Small intestine (tissue), 7 donors: ENCODE measurements around the gene GAS7. TPM values are rescaled to one million over a fixed set of nuclear protein-coding genes. Genes with fewer than 3 reads are reported as not detected.

Experiments used
- DNase-seq, 2 donors: peaks; one replicate each; pipeline versions ENCODE4 v3.0.0 to v3.0.0-alpha.2; 2013
- FAIRE-seq: peaks from 2 replicates; lab custom pipeline; 2012; peaks lifted over from hg19 to GRCh38; lab: Jason Lieb, UNC
- H3K27ac ChIP-seq, 3 donors: one replicate each; pipeline ENCODE4 v1.5.1; 2013; ENCODE audit warnings: low read length in 2 of 3, mild to moderate bottlenecking in 2 of 3, control low read depth in 1 of 3, inconsistent platforms in 1 of 3, low read depth in 1 of 3, moderate library complexity in 1 of 3
- H3K27me3 ChIP-seq, 3 donors: one replicate each; pipeline ENCODE4 v1.6.1; 2013; ENCODE audit warnings: low read length in 3 of 3, inconsistent platforms in 1 of 3; ENCODE audit not compliant: control insufficient read depth in 3 of 3, insufficient read depth in 3 of 3
- H3K36me3 ChIP-seq, 3 donors: one replicate each; pipeline ENCODE4 v1.6.1; 2013; ENCODE audit warnings: low read length in 3 of 3, inconsistent platforms in 1 of 3, low read depth in 1 of 3, mild to moderate bottlenecking in 1 of 3, moderate library complexity in 1 of 3; ENCODE audit not compliant: control insufficient read depth in 3 of 3, insufficient read depth in 2 of 3
- H3K4me1 ChIP-seq, 3 donors: one replicate each; pipeline ENCODE4 v1.6.1; 2013; ENCODE audit warnings: low read length in 2 of 3, inconsistent platforms in 1 of 3, low read depth in 1 of 3, mild to moderate bottlenecking in 1 of 3, moderate library complexity in 1 of 3; ENCODE audit not compliant: control insufficient read depth in 3 of 3, insufficient read depth in 2 of 3
- H3K4me3 ChIP-seq, 3 donors: one replicate each; pipeline ENCODE4 v1.5.1; 2013; ENCODE audit warnings: low read length in 3 of 3, control low read depth in 1 of 3, inconsistent platforms in 1 of 3, low read depth in 1 of 3, mild to moderate bottlenecking in 1 of 3, moderate library complexity in 1 of 3
- H3K9me3 ChIP-seq, 2 donors: one replicate each; pipeline ENCODE4 v1.6.1; 2013; ENCODE audit warnings: low read depth in 1 of 2, low read length in 1 of 2; ENCODE audit not compliant: control insufficient read depth in 2 of 2, insufficient read depth in 1 of 2
- WGBS, 3 donors: extraction: QIAGEN DNeasy Blood & Tissue Kit; methylation state at CpG; one replicate each; pipeline ENCODE4 v1.1.7; 2013; 5-methylcytosine and 5-hydroxymethylcytosine counted together
- polyA plus RNA-seq, 4 donors: library from polyadenylated mRNA; stranded (reverse) in 3 of 4; unstranded in 1 of 4; fragments of 200-250 nt in 3 of 4; fragments of 120-200 nt in 1 of 4; gene quantifications; one replicate each; pipeline versions ENCODE4 v1.2.1 to v1.2.3, GENCODE V29; 2013
- donor health status: healthy with polysubstance abuse.
- donor health status: control.
- donor health status: control.
- donor health status: Bipolar disorder and iron deficiency.
- donor health status: healthy.

Gene GAS7
- polyA plus RNA-seq, 4 donors = 1.1 to 14.9 (median 5.9) TPM

GRCh38 chr17:10197362-10197720, 1.1 kb downstream of the GAS7 start:
- peaks cover 0 to 4% (median 0%) of the 10 kb centered on the region in 3 donors for H3K4me1 ChIP-seq
- 35 to 40% (median 36%) methylated on average over 9 to 11 of the region's 11 CpGs for WGBS, 3 donors
- peak in 1 of 2 donors; percentile 21 for DNase-seq
- FAIRE-seq = no peak
- peaks cover 0 to 11% (median 4%) of the 10 kb centered on the region in 3 donors for H3K27me3 ChIP-seq
- peak overlapping the region in 1 of 3 donors; percentile 50 for H3K27ac ChIP-seq
- H3K36me3 ChIP-seq = no peaks in the 10 kb centered on the region
- H3K4me3 ChIP-seq = peak overlapping the region in 2 of 3 donors; percentile 32 to 55
- H3K9me3 ChIP-seq = peaks cover 0 to 14% of the 10 kb centered on the region in 2 donors

GRCh38 chr17:10196941-10197340, 1.5 kb downstream of the GAS7 start:
- Histone ChIP-seq H3K27ac (no peak overlapping the region), H3K4me1 (peaks cover 0 to 4% (median 0%) of the 10 kb centered on the region in 3 donors), H3K36me3 (no peaks in the 10 kb centered on the region), H3K4me3 (peak overlapping the region in 1 of 3 donors; percentile 55), H3K9me3 (peaks cover 0 to 14% of the 10 kb centered on the region in 2 donors), H3K27me3 (peaks cover 0 to 11% (median 4%) of the 10 kb centered on the region in 3 donors)
- no peak for FAIRE-seq
- 60 to 79% (median 74%) methylated on average over 4 of the region's 4 CpGs for WGBS, 3 donors
- DNase-seq = no peak

- Histone ChIP-seq H3K27me3 (peaks cover 0 to 11% (median 4%) of the 10 kb centered on the region in 3 donors), H3K9me3 (peaks cover 0 to 14% of the 10 kb centered on the region in 2 donors), H3K4me1 (peaks cover 0 to 4% (median 0%) of the 10 kb centered on the region in 3 donors), H3K27ac (no peak overlapping the region), H3K36me3 (no peaks in the 10 kb centered on the region), H3K4me3 (peak overlapping the region in 1 of 3 donors; percentile 55)
- FAIRE-seq (no peak), DNase-seq (no peak)
- 78 to 86% (median 81%) methylated on average over 11 of the region's 11 CpGs for WGBS, 3 donors
Observed at GRCh38 chr17:10196384-10196895, 2.0 kb downstream of the GAS7 start.

- WGBS, 3 donors = 82 to 92% (median 91%) methylated on average over 4 of the region's 4 CpGs
- H3K9me3 ChIP-seq = peaks cover 0 to 14% of the 10 kb centered on the region in 2 donors
- peaks cover 0 to 9% (median 4%) of the 10 kb centered on the region in 3 donors for H3K27me3 ChIP-seq
- DNase-seq = no peak
- no peak overlapping the region for H3K4me3 ChIP-seq
- FAIRE-seq = no peak
- H3K4me1 ChIP-seq = peaks cover 0 to 4% (median 0%) of the 10 kb centered on the region in 3 donors
- no peak overlapping the region for H3K27ac ChIP-seq
- no peaks in the 10 kb centered on the region for H3K36me3 ChIP-seq
Observed at GRCh38 chr17:10195090-10195805, 3.2 kb downstream of the GAS7 start.

GRCh38 chr17:10193632-10194031, 4.8 kb downstream of the GAS7 start:
- no peaks in the 10 kb centered on the region for H3K36me3 ChIP-seq
- WGBS, 3 donors = 91 to 96% (median 94%) methylated on average over 2 of the region's 2 CpGs
- peaks cover 0 to 4% (median 0%) of the 10 kb centered on the region in 3 donors for H3K4me1 ChIP-seq
- DNase-seq (no peak), FAIRE-seq (no peak)
- H3K4me3 ChIP-seq = no peak overlapping the region
- peaks cover 0 to 14% of the 10 kb centered on the region in 2 donors for H3K9me3 ChIP-seq
- H3K27me3 ChIP-seq = peaks cover 0 to 6% (median 2%) of the 10 kb centered on the region in 3 donors
- no peak overlapping the region for H3K27ac ChIP-seq

GRCh38 chr17:10192972-10193371, 5.4 kb downstream of the GAS7 start:
- no peak for DNase-seq
- WGBS, 3 donors = 67 to 78% (median 72%) methylated on average over 2 of the region's 2 CpGs
- FAIRE-seq = no peak
- no peak overlapping the region for H3K4me3 ChIP-seq
- H3K9me3 ChIP-seq = peaks cover 0 to 14% of the 10 kb centered on the region in 2 donors
- no peak overlapping the region for H3K27ac ChIP-seq
- peaks cover 0 to 4% (median 0%) of the 10 kb centered on the region in 3 donors for H3K4me1 ChIP-seq
- H3K27me3 ChIP-seq = peaks cover 0 to 6% (median 2%) of the 10 kb centered on the region in 3 donors
- H3K36me3 ChIP-seq = no peaks in the 10 kb centered on the region

GRCh38 chr17:10192461-10192860, 5.9 kb downstream of the GAS7 start:
- H3K4me3 ChIP-seq = no peak overlapping the region
- H3K9me3 ChIP-seq = peaks cover 0 to 14% of the 10 kb centered on the region in 2 donors
- H3K4me1 ChIP-seq = peaks cover 0 to 1% (median 0%) of the 10 kb centered on the region in 3 donors
- H3K27ac ChIP-seq = no peak overlapping the region
- FAIRE-seq = no peak
- peaks cover 0 to 3% (median 2%) of the 10 kb centered on the region in 3 donors for H3K27me3 ChIP-seq
- no peak for DNase-seq
- WGBS, 3 donors = 86 to 93% (median 86%) methylated on average over 5 of the region's 5 CpGs
- no peaks in the 10 kb centered on the region for H3K36me3 ChIP-seq

- DNase-seq (no peak), FAIRE-seq (no peak)
- H3K36me3 ChIP-seq = no peaks in the 10 kb centered on the region
- 68 to 90% (median 75%) methylated on average over 5 of the region's 5 CpGs for WGBS, 3 donors
- H3K9me3 ChIP-seq = no peaks in the 10 kb centered on the region
- peaks cover 0 to 2% (median 0%) of the 10 kb centered on the region in 3 donors for H3K27me3 ChIP-seq
- no peaks in the 10 kb centered on the region for H3K4me1 ChIP-seq
- H3K27ac ChIP-seq = no peak overlapping the region
- no peak overlapping the region for H3K4me3 ChIP-seq
Observed at GRCh38 chr17:10187456-10187855, 10.9 kb downstream of the GAS7 start.
